HG03060 (cell line): Measurements from ENCODE around the gene NDUFA11.
"Not testable (repeated sequence)": the region's sequence is repeated elsewhere in the genome, so short reads cannot be mapped to it uniquely, and the experiment has no call there.

Experiments used
- ATAC-seq: cut with Tn5 transposase; IDR thresholded peaks from one replicate; pipeline ENCODE4 v1.9.1; 2021; ENCODE audit warnings: low read depth, moderate number of reproducible peaks; ENCODE audit not compliant: unreplicated experiment

The NDUFA11 gene

DNA sequence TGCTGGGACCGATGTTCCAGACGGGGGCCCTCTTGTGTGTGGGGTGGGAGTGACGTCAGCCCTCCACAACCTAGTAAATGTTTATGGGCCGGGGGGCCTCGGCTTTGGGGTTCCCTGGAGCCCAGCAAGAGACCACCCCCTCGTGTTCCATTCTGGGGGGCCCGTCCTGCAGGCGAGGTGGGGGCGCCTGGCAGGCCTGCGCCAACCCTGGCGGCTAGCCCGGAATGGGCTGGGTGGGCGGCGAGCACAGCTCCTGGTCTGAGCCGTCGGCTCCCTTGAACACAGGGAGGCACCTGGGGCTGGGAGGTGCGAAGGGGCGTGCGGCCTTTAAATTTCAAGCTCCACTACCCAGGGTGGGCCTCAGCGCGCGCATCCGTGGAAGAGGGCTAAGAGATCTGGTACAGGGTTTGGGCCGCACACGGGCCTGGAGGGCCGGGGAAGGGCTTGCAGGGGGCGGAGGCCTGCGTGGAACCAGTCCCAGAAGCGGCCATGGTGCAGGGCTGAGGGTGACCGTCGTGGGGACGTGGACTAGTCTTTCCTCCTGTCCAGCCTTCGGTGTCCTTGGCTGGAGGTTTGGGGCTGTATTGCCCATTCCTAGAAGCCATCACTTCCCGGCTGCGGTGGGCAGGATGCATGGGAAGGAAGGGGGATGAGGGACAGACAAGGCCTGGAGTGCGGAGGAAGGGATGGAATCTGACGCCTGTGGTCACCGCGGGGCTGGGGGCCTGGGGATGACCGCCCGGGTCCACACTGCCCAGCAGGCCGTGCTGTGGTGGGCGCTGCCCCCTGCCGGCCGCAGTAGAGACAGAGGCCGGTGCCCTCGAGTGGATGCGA, 11.4 kb downstream of the NDUFA11 start:
- no peak for ATAC-seq

DNA sequence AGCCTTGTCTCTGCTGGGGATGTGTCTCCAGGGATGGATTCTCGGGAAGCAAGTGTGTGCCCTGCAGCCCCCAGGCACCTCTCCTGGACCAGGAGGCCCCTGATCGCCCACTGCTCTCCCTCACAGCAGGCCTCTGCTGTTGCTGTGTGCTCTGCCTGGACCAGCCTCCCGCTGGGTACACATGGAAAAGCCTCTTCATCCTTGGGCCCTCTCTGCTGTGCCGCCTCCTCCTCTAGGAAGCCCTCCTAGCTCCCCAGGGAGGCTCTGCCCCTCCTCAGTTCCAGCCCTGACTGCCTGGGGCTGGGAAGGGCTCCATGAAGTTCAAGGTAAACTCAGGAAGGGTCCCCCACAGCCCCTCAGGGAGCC, 12.0 kb downstream of the NDUFA11 start:
- ATAC-seq, result no peak

DNA sequence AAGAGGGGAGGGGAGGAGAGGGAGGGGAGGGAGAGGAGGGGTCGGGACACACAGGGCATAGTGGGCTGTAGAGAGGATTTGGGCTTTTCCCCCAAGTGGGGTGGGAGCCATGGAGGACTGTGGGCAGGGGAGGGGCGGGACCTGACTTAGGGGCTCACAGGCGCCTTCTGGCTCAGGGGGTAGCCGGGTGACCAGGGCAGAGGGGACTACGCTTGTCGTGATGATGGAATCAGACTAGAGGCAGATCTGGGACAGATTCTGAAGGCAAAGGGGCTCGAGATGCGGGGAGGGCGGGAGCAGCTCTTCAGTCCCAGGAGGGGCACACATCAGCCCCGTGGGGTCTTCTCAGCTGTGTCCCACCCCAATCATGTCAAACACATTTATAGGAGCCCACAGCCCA, 13.5 kb downstream of the NDUFA11 start:
- no peak for ATAC-seq

DNA sequence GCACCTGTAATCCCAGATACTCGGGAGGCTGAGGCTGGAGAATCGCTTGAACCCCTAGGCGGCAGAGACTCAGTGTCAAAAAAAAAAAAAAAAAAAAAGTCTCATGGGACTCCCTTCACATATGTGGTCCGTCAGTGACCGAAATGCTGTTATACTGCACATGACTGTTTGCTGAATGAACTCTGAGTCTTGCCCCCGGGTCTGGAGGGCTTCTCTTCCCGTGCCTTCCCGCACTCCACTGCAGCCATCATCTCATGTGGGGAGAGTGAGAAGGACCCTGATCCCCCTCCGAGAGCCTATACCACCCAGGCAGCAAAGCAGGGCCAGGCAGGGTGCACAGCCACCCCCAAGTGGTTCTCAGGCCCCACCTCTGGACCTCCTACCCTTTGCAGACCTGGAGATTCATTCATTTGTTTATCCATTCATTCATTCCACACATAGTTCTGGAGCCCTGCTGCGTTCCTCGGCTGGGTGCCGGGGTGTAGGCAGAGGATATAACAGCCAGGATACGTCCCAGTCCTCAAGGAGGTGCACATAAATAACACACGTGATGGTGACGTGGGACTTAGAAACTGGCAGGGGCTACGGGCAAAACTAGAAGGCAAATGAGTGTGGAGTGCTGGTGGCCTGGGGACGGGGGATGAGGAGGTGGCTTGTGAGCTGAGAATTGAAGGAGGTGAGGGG, 14.2 kb downstream of the NDUFA11 start:
- ATAC-seq, result no peak

DNA sequence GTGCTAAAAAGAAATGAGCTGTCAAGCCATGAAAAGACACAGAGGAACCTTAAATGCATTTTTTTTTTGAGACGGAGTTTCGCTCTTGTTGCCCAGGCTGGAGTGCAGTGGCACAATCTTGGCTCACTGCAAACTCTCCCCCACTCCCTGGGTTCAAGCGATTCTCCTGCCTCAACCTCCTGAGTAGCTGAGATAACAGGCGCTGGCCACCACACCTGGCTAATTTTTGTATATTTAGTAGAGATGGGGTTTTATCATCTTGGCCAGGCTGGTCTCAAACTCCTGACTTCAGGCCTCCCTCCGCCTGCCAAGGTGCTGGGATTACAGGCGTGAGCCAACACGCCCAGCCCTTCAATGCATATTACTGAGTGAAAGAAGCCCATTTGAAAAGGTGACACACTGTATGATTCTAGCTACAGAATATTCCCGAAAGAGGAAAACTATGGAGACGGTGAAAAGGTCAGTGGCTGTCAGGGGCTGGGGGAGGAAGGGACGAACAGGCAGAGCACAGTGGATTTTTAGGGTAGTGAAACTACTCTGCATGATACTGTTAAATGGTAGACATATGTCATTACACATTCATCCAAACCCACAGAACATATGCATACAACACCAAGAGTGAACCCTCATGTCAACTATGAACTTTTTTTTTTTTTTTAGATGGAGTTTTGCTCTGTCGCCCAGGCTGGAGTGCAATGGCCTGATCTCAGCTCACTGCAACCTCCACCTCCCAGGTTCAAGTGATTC, 19.4 kb downstream of the NDUFA11 start:
- ATAC-seq, result not testable (repeated sequence)

DNA sequence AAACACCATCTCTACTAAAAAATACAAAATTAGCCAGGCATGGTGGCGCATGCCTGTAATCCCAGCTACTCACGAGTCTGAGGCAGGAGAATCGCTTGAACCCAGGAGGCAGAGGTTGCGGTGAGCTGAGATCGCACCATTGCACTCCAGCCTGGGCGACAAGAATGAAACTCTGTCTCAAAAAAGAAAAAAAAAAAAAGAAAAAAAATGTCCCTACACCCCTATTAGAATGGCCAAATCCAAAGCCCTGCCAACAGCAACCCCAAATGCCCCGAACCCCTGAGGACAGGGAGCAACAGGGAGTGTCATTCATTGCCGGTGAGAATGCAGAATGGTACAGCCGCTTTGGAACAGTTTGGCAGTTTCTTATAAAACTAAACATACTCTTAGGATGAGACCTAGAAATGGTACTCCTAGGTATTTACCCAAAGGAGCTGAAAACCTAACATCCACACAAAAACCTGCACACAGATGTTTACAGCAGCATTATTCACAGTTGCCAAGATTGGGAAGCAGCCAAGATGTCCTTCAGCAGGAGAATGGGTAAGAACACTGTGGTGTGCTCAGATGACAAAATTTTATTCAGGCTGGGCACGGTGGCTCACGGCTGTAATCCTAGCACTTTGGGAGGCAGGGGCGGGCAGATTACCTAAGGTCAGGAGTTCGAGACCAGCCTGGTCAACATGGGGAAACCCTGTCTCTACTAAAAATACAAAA, 20.3 kb downstream of the NDUFA11 start:
- not testable (repeated sequence) for ATAC-seq

DNA sequence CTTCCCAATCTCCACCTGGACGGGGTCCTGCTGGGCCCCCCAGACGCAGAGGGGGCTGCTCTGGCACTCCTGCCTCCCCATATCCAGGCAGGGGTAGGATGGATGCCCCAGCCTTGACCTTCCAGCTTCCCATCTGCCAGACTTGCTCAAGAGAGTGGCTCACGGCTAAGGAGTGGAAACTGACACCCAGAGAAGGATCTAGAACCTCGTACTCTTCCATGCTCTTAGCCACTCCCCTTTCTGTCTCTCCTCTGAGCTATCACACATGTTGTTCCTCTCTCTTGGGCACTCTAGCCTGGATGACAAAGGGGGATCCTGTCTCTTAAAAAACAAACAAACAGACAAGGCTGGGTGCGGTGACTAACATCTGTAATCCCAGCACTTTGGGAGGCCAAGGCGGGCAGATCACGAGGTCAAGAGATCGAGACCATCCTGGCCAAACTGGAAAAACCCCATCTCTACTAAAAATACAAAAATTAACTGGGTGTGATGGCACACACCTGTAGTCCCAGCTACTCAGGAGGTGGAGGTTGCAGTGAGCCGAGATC, 21.1 kb downstream of the NDUFA11 start:
- no peak for ATAC-seq

DNA sequence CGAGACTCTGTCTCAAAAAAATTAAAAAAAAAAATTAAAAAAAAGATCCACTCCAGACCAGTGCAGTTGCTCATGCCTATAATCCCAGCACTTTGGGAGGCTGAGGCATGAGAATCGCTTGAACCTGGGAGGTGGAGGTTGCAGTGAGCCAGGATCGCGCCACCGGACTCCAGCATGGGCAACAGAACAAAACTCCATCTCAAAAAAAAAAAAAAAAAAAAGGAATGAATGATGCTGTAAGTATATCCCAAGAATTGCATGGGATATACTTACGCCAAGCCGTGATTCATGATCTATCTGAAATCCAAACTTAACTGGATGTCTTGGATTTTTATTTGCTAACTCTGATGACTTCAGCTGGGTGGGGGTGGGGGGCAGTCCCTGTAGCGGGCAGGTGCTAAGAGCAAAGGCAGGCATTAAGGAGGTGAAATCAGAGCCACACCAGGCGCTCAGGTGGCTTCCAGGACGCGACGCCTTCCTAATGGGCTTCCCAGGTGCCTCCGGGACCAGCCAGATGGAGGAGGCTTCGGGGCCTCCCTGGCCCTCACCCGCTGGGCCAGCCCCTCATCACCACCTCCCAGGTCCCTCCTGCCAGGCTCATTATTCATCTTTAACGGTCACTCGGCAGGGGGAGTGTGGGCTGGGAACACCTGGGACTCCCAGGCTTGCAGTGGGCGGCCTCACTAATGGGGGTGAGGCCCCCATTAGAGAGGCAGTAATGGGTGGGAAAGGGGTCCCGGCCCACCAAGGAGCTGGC, 21.9 kb downstream of the NDUFA11 start:
- no peak for ATAC-seq

DNA sequence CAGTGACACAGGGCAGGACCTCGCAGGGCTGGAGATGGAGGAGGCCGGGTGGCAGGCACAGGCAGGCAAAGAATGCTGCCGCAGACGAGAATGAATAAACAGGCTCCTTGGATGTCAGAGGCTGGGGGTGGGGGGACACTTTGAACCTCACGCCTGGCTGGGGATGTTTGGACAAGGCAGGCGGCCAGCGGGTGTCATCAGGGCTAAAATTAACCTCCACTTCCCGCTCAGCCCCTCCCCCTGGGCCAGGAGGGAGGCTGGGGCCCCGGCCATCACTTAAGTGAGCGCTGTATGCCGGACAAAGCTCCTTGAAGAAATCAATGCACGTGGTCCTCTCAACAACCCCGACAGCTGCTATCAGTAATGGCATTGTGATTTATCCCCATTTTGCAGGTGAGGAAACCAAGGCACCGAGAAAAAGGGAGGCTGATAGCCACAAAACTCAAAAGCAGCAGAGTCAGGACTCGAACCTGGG, 22.9 kb downstream of the NDUFA11 start:
- ATAC-seq, result no peak

DNA sequence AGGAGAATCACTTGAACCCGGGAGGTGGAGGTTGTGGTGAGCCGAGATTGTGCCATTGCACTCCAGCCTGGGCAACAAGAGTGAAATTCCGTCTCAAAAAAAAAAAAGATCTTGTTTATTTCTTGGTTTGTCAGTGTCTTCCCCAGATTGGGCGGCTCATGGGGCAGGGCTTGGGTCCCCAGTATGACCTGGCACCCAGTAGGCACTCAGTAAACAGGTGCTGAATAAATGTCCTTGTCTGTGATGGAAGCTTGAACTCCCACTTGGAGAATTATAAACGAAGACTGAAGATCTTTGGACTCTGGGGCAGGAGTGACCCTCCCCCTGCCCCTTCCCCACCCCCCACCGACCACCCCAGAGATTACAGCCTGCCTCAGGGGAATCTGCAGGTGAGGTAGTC, 23.4 kb downstream of the NDUFA11 start:
- no peak for ATAC-seq

DNA sequence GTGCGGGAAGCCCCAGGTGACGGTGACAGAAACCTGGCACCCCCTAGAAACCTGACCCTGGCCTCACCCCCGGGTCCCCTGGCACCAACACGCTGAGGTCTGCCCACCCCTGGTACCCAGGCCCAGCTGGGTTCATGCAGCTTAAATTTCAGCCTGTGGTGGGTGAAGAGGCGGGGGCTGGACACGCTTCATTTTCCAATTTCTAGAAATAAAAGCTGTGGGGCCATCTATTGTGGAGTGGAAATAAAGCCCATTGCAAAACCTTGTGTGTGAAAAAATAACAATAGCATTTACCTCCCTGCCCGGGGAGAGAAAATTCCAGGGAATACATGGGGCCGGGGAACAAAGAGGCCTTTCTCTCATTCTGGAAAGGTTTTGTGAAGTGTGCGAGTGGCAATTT, 25.7 kb downstream of the NDUFA11 start:
- no peak for ATAC-seq

DNA sequence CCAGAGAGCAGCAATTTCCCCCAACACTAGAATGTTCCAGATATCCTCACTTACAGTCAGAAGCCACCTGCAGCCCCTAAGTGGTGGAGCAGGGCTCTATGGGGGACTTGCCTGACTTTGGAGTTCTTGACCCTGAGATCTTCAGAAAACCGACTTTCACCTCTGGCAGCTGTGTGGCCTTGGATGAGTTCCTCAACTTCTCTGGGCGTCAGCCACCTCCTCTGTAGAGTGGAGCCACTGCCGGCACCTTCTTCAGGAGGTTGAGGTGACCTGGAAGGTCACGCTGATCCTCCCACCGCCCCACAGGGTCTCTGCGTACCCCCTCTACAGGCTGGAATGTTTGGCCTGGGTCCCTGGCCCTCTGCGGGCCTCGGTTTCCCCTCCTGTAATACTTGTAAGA, 26.2 kb downstream of the NDUFA11 start:
- ATAC-seq, result no peak

DNA sequence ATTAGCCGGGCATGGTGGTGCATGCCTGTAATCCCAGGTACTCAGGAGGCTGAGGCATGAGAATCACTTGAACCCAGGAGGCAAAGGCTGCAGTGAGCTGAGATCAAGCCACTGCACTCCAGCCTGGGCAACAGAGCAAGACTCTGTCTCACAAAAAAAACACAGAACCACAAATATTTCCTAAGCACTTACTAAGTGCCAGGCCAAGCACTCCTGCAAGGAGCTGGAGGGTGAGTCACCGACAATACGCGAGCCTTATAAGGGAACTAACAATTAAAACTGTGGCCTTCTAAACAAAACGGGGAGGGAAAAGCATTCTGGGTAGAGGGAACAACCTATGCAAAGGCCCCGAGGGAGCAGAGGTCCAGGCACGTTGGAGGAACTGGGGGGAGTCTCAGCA, 29.1 kb downstream of the NDUFA11 start:
- ATAC-seq, result not testable (repeated sequence)

DNA sequence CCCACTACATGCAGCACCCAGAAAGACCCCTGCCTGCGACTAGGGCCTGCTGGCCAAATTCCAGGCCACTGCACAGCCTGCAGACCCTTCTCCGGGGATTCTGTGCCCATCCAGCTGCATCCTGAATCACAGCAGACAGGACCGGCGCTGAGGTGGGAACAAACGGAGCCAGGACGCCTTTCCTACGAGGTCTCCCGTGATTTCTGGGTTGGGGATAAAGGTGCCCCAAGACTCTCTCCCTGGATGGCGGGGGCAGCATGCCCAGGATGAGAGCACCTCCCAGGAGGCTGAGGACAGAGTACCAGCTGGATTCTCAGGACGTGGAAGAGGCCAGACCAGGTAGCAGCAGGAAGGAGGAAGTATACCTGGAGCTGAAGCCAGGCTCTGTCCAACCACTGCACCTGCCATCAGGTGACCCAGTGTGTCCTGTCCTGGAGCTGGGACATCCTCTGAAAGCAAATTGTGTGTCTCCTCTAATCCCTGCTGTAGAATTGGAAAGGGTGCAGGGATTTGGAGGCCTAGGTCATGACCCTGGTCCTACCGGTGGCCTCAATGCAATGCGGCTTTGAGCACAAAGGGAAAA, 29.9 kb downstream of the NDUFA11 start:
- no peak for ATAC-seq

DNA sequence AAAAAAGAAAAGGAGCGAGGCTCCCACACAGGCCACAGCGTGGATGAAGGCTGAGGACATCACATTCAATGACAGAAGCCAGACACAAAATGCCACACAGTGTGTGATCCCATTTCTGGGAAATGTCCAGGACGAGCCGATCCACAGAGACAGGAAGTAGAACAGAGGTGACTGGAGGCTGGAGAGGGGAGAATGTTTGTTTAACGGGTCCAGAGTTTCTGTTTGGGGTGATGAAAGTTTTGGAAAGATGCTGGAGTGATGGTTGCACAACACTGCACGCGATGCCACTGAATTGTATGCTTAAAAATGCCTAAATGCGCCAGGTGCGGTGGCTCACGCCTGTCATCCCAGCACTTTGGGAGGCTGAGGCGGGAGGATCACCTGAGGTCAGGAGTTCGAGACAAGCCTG, 32.6 kb downstream of the NDUFA11 start:
- ATAC-seq, result no peak

DNA sequence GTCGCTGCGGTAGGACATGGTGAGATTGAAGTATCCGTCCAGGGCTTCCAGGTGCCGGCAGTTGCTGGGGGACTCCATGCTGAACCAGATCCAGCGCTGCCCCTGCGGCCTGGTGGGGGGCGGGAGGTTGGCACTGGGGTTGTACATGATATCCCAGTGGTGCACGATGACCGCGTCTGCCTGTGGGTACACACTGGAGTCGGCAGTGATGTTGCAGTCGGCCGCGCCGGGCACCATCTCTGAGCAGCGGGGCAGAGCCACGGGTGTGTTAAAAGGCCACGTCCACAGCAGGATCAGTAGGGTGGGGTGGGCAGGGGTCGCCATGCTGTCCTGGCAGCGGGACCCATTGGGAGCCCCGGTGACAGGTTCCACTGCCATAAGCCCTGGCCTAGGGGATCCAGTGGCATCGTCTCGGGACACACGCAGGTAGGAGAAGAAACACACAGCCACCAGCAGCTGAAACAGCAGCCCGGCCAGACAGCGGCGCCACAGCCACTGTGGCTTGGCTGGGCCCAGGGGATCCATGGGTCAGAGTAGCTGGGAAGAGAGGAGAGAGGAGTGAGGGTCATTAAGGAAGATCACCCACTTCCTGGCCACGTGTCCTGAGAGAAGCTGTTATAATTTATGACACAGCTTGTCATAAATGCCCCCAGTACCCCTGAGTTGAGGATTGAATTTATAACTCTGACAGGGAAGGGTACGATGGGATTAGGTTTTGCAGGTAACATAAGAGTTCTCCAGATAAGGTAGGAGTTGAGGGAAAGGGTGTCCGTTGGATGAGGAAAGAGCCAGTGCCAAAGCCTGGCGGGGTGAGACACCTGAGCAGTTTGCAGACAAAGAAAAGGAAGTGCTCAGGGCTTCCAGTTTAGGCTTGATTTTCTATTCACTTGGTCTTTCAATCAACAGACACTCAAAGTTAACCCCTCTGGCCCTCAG, 36.1 kb downstream of the NDUFA11 start:
- no peak for ATAC-seq

DNA sequence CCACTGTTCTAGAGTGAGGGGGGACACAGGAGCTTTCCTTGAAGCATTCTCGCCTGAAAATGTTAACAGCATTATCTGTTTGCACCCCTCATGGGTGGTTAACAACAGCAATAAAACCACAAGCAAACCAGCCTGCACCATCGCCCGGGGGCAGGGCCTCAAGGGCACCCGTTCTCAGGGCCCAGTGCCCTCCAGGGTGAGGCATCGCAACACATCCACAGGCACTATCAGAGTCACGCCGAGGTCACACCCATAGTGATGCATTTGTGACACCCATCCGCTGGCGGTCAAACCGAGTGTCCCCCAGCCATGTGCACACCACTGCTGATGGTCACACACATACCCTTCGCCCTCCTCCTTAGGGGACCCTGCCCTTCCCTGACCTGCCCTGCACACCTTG, 37.8 kb downstream of the NDUFA11 start:
- ATAC-seq, result no peak
